ENCODE data around the gene NFS1.

Gene NFS1

GRCh38 chr20:35669221-35669620 lies 29.9 kb downstream of the NFS1 start:
- DNase-seq: no peak

GRCh38 chr20:35665949-35666288 lies 33.2 kb downstream of the NFS1 start:
- DNase-seq: no peak

- peak; percentile 85 for DNase-seq
Observed at GRCh38 chr20:35664466-35665206, 34.5 kb downstream of the NFS1 start, which contains the start of the genes CPNE1 and RBM12. Gene CPNE1 (minus strand): TSS chr20:35664900. CDS start chr20:35632923, 31,977 bp downstream. Gene RBM12 (minus strand): TSS chr20:35664900. CDS start chr20:35655322, 9,578 bp downstream.

- no peak for DNase-seq
Observed at GRCh38 chr20:35663516-35664465, 35.4 kb downstream of the NFS1 start.

DNA sequence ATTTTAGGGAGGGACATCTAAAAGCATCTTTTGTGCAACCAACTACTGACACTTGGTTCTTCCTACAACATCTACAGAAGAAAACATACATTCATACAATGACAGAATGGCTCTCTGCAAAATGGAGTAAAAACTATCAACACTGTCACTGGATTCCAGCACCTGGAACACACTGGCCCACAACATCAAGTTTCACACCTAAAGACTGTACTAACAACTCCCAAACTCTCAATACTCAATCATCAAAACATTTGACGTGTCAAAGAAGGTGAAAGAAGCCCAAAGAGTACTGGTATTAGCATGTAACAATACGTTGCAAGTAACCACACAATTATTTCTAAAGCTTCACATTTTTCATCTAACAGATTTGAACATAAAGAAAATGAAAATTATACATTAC lies 36.6 kb downstream of the NFS1 start:
- no peak for DNase-seq

DNA sequence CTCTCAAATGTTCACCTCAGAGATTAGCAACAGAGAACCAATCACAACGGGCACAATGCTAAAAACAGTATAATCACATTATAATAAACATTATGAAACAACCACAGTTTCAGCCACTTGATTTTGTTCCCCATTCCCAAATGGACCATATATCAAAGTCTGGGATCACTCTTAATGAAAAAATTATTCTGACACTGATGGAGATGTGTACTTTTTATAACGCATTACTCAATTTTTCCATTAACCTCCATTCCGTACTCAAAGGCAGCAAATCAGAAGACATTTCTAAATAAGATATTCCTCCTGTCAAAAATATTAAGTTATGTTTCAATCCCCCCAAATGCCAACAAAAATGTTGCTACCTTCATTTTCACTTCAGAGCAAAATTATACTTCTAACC lies 37.2 kb downstream of the NFS1 start:
- no peak for DNase-seq

- no peak for DNase-seq
Observed at GRCh38 chr20:35661053-35661452, 38.1 kb downstream of the NFS1 start.

DNA sequence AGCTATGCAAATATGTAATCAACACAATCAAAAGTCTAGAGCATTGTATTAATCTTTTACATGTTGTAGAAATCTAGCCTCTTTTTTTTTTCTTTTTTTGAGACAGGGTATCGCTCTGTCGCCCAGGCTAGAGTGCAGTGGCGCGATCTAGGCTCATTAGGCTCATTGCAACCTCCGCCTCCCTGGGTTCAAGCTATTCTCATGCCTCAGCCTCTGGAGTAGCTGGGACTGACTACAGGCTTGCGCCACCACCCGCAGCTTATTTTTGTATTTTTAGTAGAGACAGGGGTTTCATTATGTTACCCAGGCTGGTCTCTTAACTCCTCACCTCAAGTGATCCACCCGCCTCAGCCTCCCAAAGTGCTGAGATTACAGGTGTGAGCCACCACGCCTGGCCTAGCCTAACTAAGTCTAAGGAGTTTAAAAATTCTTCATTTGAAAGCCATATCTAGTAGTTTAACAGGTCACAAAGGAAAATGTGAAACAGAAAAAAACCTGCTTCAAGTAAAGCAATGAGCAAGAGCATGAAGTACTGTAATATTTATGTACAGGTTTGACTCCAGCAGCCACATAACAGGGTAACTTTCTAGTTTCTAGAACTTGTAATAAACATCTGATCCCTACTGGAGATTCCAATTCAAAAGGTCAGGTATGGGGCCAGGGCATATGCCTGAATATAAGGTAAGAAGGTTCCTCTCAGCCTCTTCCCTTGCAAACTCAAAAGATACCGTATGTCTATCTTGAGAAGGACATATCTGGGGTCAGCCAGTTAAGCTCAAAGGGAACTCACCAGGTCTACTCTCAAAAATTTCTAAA lies 38.8 kb downstream of the NFS1 start:
- DNase-seq: no peak

GRCh38 chr20:35657271-35657670 lies 41.9 kb downstream of the NFS1 start:
- no peak for DNase-seq

GRCh38 chr20:35654415-35654814 lies 44.7 kb downstream of the NFS1 start:
- no peak for DNase-seq

- DNase-seq: no peak
Observed at GRCh38 chr20:35653893-35654292, 45.3 kb downstream of the NFS1 start.

- no peak for DNase-seq
Observed at GRCh38 chr20:35653430-35653734, 45.8 kb downstream of the NFS1 start.

DNA sequence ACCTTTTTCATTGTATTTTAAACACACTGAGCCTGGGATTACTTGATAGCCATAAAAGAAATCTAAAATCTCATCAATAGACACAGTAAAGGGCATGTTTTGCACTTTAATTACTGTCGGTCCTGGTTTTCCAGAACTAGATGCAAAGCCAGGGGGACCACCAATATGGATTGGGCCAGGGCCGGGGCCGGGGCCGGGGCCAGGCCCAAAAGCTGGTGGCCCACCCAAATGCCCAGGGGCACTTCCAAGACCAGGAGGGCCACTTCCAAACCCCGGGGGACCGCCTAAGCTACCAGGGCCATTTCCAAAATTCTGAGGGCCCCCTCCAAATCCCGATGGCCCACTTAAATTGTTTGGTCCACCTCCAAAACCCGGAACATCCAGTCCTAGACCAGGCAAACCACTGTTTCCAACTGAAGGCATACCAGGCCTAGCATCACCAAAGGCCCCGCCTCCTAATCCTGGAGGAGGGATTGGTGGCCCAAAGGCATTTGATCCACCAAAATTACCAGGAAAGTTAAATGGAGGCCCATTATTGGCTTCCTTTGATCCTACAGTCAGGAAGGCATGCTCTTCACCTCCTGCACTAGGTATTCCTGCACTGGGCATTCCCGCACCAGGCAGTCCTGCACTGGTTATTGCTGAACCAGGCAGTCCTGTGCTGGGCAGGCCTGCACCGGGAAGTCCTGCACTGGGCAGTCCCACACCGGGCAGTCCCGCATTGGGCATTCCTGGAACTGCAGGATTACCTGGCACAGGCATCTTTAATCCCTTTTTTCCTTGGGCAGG lies 46.3 kb downstream of the NFS1 start:
- DNase-seq: no peak

- DNase-seq: no peak
Observed at GRCh38 chr20:35651958-35652357, 47.2 kb downstream of the NFS1 start.

GRCh38 chr20:35650632-35651031 lies 48.5 kb downstream of the NFS1 start:
- DNase-seq: no peak

- no peak for DNase-seq
Observed at GRCh38 chr20:35648836-35649235, 50.3 kb downstream of the NFS1 start.

GRCh38 chr20:35644806-35645205 lies 54.3 kb downstream of the NFS1 start:
- no peak for DNase-seq

DNA sequence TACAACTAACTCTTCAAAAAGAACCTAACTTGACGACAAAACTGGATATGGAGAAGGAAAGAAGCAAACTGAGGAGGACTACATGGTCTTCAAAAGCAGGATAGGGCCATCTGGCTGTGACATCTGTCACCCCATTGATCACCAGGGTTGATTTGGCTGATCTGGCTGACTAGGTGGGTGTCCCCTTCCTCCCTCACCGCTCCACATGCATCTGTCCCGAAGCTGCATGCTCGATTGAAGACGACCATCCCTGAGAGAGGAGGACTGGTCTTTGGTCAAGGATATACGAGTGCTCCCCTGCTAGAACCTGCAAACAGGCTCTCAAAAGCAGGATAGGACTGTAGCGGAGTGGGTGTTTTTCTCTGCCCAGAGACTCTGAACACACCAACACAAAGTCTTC lies 56.1 kb downstream of the NFS1 start:
- no peak for DNase-seq

DNA sequence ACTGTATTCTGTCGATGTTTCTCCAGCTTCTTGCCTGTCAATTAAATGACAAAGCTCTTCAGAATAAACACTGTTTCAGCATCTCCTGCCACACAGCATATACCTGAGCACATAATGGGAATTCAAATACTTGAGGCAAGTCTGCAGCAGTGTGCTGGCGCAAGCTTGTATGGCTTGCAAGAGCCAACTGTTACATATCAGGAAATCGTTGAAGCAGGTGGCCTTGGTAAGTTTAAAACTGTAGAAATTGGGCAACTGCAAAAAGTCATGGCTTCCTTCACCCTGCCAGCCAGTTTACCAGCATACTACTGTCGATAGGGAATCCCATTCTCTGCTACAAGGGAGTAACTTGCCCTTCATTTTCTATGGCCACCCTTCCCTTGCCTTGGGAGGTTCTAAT lies 57.4 kb downstream of the NFS1 start:
- DNase-seq: peak; percentile 60 to 64

DNA sequence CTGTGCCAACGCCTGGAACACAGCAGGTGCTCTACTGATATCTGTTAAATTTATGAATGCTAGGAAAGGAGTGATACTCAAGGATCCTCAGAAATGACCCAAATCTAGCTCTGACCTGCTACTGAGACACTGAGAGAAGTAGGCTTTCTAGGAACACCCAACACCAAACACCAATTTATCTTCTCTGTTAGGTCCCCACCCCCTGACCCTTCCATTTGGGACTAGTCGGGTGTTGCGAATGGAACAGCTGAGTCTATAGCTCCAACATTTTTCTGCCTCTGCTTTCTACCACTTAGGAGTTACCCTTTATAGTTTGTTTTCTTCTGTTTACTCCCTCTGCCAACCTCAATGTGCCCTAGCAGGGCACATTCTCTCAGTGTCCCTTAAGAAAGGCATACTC lies 58.4 kb downstream of the NFS1 start:
- DNase-seq: no peak

GRCh38 chr20:35638751-35639150 lies 60.4 kb downstream of the NFS1 start:
- DNase-seq: no peak

GRCh38 chr20:35637276-35637675 lies 61.9 kb downstream of the NFS1 start:
- DNase-seq: no peak

DNA sequence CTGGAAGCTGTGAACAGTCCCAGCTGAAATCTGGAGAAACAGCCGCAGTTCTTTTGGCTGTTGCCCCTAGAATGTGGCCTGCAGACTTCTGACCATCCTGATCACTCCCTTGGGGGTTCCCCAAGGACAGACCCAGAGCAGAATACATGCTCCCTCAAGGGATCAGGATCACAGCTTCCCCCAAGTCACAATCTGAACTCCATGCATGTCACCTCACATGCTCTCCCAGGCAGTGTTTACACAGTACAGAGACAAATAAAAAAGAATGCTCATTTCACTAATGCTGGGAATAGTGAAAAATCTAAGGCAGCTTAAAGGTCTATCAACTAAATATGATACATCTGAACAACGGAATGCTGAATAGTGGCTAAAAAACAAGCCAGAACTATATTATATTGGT lies 63.1 kb downstream of the NFS1 start:
- no peak for DNase-seq

All from AML-193 (cell line).